Endodermal cell (in vitro differentiated cells): ENCODE results near the gene PSMD2. TPM values are rescaled to one million over a fixed set of nuclear protein-coding genes. Genes with fewer than 3 reads are reported as not detected.

Experiments
- DNase-seq: peaks from one replicate; pipeline ENCODE4 v3.0.0-alpha.2; 2017
- H3K27ac ChIP-seq: 2 replicates; pipeline ENCODE4 v1.5.1; 2013; ENCODE audit warnings: mild to moderate bottlenecking, low read depth, low read length, moderate library complexity
- H3K27me3 ChIP-seq: 2 replicates; pipeline ENCODE4 v1.6.1; 2013; ENCODE audit warnings: mild to moderate bottlenecking, low read length, moderate library complexity; ENCODE audit not compliant: insufficient read depth, control insufficient read depth, poor library complexity, severe bottlenecking
- H3K36me3 ChIP-seq: 2 replicates; pipeline ENCODE4 v1.7.0; 2013; ENCODE audit warnings: mild to moderate bottlenecking, low read length, moderate library complexity; ENCODE audit not compliant: control insufficient read depth, insufficient read depth
- H3K4me1 ChIP-seq: one replicate; pipeline ENCODE4 v1.7.0; 2013; ENCODE audit warnings: low read length; ENCODE audit not compliant: control insufficient read depth, insufficient read depth
- H3K4me3 ChIP-seq: 2 replicates; pipeline ENCODE4 v1.5.1; 2013; ENCODE audit warnings: mild to moderate bottlenecking, low read length, moderate library complexity
- H3K9ac ChIP-seq: 2 replicates; pipeline ENCODE4 v1.6.1; 2013; ENCODE audit warnings: mild to moderate bottlenecking, low read length, moderate library complexity; ENCODE audit not compliant: poor library complexity, severe bottlenecking; ENCODE audit errors: extremely low read depth
- H3K9me3 ChIP-seq: 2 replicates; pipeline ENCODE4 v1.6.1; 2013; ENCODE audit warnings: mild to moderate bottlenecking, low read length, moderate library complexity; ENCODE audit not compliant: control insufficient read depth
- H3K27ac Mint-ChIP-seq: 2 replicates; pipeline ENCODE4 v1.8.0; 2020; ENCODE audit warnings: mixed read lengths
- H3K27me3 Mint-ChIP-seq: 2 replicates; pipeline ENCODE4 v1.8.0; 2021; ENCODE audit warnings: mild to moderate bottlenecking, mixed read lengths; ENCODE audit not compliant: insufficient read depth
- H3K36me3 Mint-ChIP-seq: 2 replicates; pipeline ENCODE4 v1.8.0; 2020; ENCODE audit warnings: low read depth, mixed read lengths
- H3K4me1 Mint-ChIP-seq: 2 replicates; pipeline ENCODE4 v1.8.0; 2020; ENCODE audit warnings: mixed read lengths
- H3K4me3 Mint-ChIP-seq: 2 replicates; pipeline ENCODE4 v1.8.0; 2020; ENCODE audit warnings: mild to moderate bottlenecking, moderate library complexity, mixed read lengths
- H3K9me3 Mint-ChIP-seq: 2 replicates; pipeline ENCODE4 v1.8.0; 2020; ENCODE audit warnings: mild to moderate bottlenecking, mixed read lengths
- WGBS, 2 experiments: methylation state at CpG; one replicate each; pipeline versions ENCODE4 v1.1.5 to v1.1.7; 2013; ENCODE audit warnings: missing lambda C conversion rate in 2 of 2, mixed read lengths in 1 of 2; ENCODE audit not compliant: insufficient coverage in 1 of 2, insufficient read length in 1 of 2; 5-methylcytosine and 5-hydroxymethylcytosine counted together
- total RNA-seq, 2 donors: library from RNA; stranded (reverse); fragmentation: NEBNext Ultra II Directional in 1 of 2; extraction: Animal tissue kit (Norgen Biotek cat#: 25700) in 1 of 2; gene quantifications; 2 replicates in 1 of 2; 3 replicates in 1 of 2; pipeline ENCODE4 v1.2.1, GENCODE V29; 2021
- TF ChIP-seq, protein P1 (sequence below): fragments of 200-600 bp; sonication (generic); conservative IDR thresholded peaks from 2 replicates; pipeline ENCODE4 v1.5.0; 2021; ENCODE audit warnings: antibody characterized with exemption, mild to moderate bottlenecking

PSMD2 gene
- total RNA-seq, 2 donors from 2014 or later: 332 TPM

DNA sequence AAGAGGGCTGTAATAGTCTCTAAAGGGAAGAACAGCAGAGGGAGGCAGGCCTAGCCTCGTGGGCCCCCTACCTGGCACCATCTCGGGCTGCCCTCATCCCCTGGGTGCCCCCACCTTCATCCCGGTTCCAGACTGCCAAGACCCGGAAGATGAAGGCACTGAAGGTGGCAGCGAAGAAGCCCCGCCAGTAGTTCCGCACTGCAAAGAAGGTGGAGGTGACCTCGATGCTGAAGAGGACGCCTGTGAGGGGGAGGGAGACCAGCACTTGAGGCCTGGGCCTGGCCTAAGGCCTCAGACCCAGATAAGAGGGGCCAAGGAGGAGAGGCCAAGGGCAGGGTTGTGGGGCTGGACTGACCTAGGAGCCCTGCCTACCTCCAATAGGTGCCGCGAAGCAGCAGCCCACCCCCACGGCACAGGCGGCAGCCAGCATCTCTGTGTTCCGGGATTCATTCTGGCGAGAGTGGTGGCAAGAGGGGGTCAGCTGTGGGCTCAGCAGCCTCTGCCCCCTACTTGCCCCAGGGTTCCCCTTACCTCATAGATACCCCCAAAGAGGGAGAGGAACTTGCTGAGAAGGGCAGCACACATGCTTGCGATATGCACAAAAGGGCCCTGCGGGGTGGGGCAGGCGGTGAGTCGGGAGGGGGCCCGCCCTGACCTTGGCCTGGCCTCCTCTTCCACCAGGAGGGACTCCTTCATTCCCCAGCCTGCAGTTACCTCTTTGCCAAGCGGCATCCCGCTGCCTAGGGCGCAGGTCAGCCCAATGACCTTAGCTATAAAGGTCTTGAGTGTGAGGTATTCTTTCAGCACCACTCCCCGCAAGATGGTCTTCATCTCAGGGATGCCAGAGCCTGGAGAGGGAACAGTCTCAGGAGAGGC is 58.4 kb downstream of the PSMD2 start:
- 95% methylated on average over 10 to 24 of the region's 24 CpGs for WGBS, 2 experiments
- H3K4me3 ChIP-seq: no peak overlapping the region
- H3K27ac ChIP-seq: no peak overlapping the region
- Mint-ChIP-seq H3K9me3 (no peaks in the 10 kb centered on the region), H3K27ac (no peak overlapping the region), H3K4me1 (peaks cover 24% of the 10 kb centered on the region), H3K36me3 (peaks cover 26% of the 10 kb centered on the region), H3K27me3 (peaks cover 2% of the 10 kb centered on the region), H3K4me3 (no peak overlapping the region)
- no peak for DNase-seq
- H3K4me1 ChIP-seq: peaks cover 3% of the 10 kb centered on the region
- peaks cover 52% of the 10 kb centered on the region for H3K36me3 ChIP-seq
- H3K9me3 ChIP-seq: no peaks in the 10 kb centered on the region
- no peaks in the 10 kb centered on the region for H3K27me3 ChIP-seq
- no peak overlapping the region for H3K9ac ChIP-seq
- TF ChIP-seq, protein P1, sequence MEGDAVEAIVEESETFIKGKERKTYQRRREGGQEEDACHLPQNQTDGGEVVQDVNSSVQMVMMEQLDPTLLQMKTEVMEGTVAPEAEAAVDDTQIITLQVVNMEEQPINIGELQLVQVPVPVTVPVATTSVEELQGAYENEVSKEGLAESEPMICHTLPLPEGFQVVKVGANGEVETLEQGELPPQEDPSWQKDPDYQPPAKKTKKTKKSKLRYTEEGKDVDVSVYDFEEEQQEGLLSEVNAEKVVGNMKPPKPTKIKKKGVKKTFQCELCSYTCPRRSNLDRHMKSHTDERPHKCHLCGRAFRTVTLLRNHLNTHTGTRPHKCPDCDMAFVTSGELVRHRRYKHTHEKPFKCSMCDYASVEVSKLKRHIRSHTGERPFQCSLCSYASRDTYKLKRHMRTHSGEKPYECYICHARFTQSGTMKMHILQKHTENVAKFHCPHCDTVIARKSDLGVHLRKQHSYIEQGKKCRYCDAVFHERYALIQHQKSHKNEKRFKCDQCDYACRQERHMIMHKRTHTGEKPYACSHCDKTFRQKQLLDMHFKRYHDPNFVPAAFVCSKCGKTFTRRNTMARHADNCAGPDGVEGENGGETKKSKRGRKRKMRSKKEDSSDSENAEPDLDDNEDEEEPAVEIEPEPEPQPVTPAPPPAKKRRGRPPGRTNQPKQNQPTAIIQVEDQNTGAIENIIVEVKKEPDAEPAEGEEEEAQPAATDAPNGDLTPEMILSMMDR: no peak

DNA sequence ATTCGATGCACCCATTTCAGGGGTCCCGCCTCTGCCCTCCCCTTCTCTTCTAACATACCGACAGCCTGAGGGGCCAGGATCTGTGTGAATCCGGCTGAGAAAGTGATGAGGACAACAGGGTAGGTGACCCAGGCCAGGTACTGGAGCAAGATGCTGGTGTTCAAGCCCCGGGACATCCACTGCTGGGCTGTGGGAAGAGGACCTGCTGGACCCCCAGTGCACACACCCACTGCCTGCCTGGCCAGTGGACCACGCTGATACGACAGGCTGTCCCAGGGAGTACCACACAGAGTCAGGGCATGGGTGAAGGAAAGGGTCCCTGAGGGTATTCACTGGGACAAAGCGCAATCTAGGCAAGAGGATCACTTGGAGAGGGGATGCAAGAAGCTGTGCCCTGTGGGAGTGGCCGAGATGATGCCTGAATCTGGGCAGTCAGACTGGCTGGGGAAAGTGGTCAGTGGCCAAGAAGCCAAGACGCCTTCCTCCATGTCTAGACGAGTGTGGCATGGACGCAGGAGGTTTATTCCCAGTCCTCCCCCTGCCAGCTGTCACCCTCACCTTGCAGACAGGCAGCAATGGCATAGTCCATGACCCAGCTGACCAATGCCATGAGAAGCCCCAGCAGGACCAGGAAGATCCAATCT is 59.2 kb downstream of the PSMD2 start:
- H3K9me3 ChIP-seq: no peaks in the 10 kb centered on the region
- TF ChIP-seq, protein P1: no peak
- no peak overlapping the region for H3K4me3 Mint-ChIP-seq
- peaks cover 2% of the 10 kb centered on the region for H3K27me3 Mint-ChIP-seq
- 93 to 97% methylated on average over 11 to 12 of the region's 12 CpGs for WGBS, 2 experiments
- H3K27ac ChIP-seq: no peak overlapping the region
- DNase-seq: no peak
- no peak overlapping the region for H3K27ac Mint-ChIP-seq
- no peak overlapping the region for H3K9ac ChIP-seq
- peaks cover 24% of the 10 kb centered on the region for H3K36me3 Mint-ChIP-seq
- no peaks in the 10 kb centered on the region for H3K9me3 Mint-ChIP-seq
- no peaks in the 10 kb centered on the region for H3K4me1 ChIP-seq
- H3K36me3 ChIP-seq: peaks cover 44% of the 10 kb centered on the region
- H3K4me1 Mint-ChIP-seq: peaks cover 21% of the 10 kb centered on the region
- no peak overlapping the region for H3K4me3 ChIP-seq
- H3K27me3 ChIP-seq: no peaks in the 10 kb centered on the region

Other genes starting within 250 kb of the PSMD2 start
- gene HTR3C, start 246.2 kb upstream of the PSMD2 start, total RNA-seq: not detected
- not detected for gene HTR3E, start 202.2 kb upstream of the PSMD2 start, total RNA-seq
- gene EIF2B5, start 163.9 kb upstream of the PSMD2 start, total RNA-seq: 10 to 100 TPM; 33.4 to 37.5 TPM
- gene DVL3, start 143.9 kb upstream of the PSMD2 start, total RNA-seq: 10 to 100 TPM; 90.5 to 95.1 TPM
- gene AP2M1, start 124.4 kb upstream of the PSMD2 start, total RNA-seq: 100 to 1,000 TPM; 412 to 450 TPM
- gene ABCF3, start 113.0 kb upstream of the PSMD2 start, total RNA-seq: 10 to 100 TPM; 57.6 to 57.8 TPM
- under 1 TPM; 0.62 to 0.97 TPM for gene VWA5B2, start 69.7 kb upstream of the PSMD2 start, total RNA-seq
- 10 to 100 TPM; 37.3 to 42.5 TPM for gene ALG3, start 50.3 kb upstream of the PSMD2 start, total RNA-seq
- gene EEF1AKMT4, start 49.6 kb upstream of the PSMD2 start, total RNA-seq: 1 to 10 TPM; 4.5 to 5.2 TPM
- gene CAMK2N2, start 37.7 kb upstream of the PSMD2 start, total RNA-seq: 1 to 10 TPM in 1 of 2 donors, under 1 TPM in 1; 0.33 to 1.8 TPM
- not detected for gene ECE2, start 23.2 kb upstream of the PSMD2 start, total RNA-seq
- gene EIF4G1, start 15.4 kb downstream of the PSMD2 start, total RNA-seq: 100 to 1,000 TPM; 408 to 475 TPM
- 10 to 100 TPM; 18.3 to 24.1 TPM for gene FAM131A, start 38.4 kb downstream of the PSMD2 start, total RNA-seq
- 10 to 100 TPM; 32.4 to 38.4 TPM for gene CLCN2, start 62.4 kb downstream of the PSMD2 start, total RNA-seq
- gene POLR2H, start 62.5 kb downstream of the PSMD2 start, total RNA-seq: 100 to 1,000 TPM in 1 of 2 donors, 10 to 100 TPM in 1; 95.9 to 117 TPM
- gene THPO, start 79.0 kb downstream of the PSMD2 start, total RNA-seq: 1 to 10 TPM; 1.4 to 1.7 TPM
- 10 to 100 TPM in 1 of 2 donors, 1 to 10 TPM in 1; 5.0 to 17.4 TPM for gene CHRD, start 80.8 kb downstream of the PSMD2 start, total RNA-seq